ENCODE results near the gene FGFBP1.
A peak's percentile ranks its signal among the peaks of the same experiment; 100 is the strongest.

FGFBP1 gene

GRCh38 chr4:15938640-15939039 is at the start of gene FGFBP1:
Gene FGFBP1, minus strand, starts transcription at chr4:15938740. Its CDS starts 2,108 bp downstream, at chr4:15936632.
- DNase-seq: no peak

GRCh38 chr4:15988222-15988621 is 49.7 kb upstream of the FGFBP1 start:
- no peak for DNase-seq

- no peak for DNase-seq
Measured at GRCh38 chr4:15986907-15987306, 48.4 kb upstream of the FGFBP1 start.

GRCh38 chr4:15983610-15984009 is 45.1 kb upstream of the FGFBP1 start:
- DNase-seq: no peak

- no peak for DNase-seq
Measured at GRCh38 chr4:15982842-15983524, 44.4 kb upstream of the FGFBP1 start.

- DNase-seq: no peak
Measured at GRCh38 chr4:15976456-15977447, 38.2 kb upstream of the FGFBP1 start.

GRCh38 chr4:15971068-15971801 is 32.7 kb upstream of the FGFBP1 start:
- DNase-seq: no peak

- DNase-seq: no peak
Measured at GRCh38 chr4:15968551-15969300, 30.2 kb upstream of the FGFBP1 start.

GRCh38 chr4:15965325-15965724 is 26.8 kb upstream of the FGFBP1 start:
- DNase-seq: no peak

GRCh38 chr4:15964159-15964558 is 25.6 kb upstream of the FGFBP1 start:
- DNase-seq: no peak

- no peak for DNase-seq
Measured at GRCh38 chr4:15963576-15963975, 25.0 kb upstream of the FGFBP1 start.

- DNase-seq: no peak
Measured at GRCh38 chr4:15963001-15963451, 24.5 kb upstream of the FGFBP1 start, which contains the start of gene FGFBP2. Gene FGFBP2, minus strand, starts transcription at chr4:15963175. Its CDS starts 46 bp downstream, at chr4:15963129.

- DNase-seq: no peak
Measured at GRCh38 chr4:15961781-15962510, 23.4 kb upstream of the FGFBP1 start.

- no peak for DNase-seq
Measured at GRCh38 chr4:15958562-15958961, 20.0 kb upstream of the FGFBP1 start.

- DNase-seq: peak; percentile 25
Measured at GRCh38 chr4:15956179-15956850, 17.8 kb upstream of the FGFBP1 start.

GRCh38 chr4:15955670-15956069 is 17.1 kb upstream of the FGFBP1 start:
- no peak for DNase-seq

- no peak for DNase-seq
Measured at GRCh38 chr4:15953625-15954024, 15.1 kb upstream of the FGFBP1 start.

GRCh38 chr4:15951781-15952180 is 13.2 kb upstream of the FGFBP1 start:
- no peak for DNase-seq

- no peak for DNase-seq
Measured at GRCh38 chr4:15948826-15949225, 10.3 kb upstream of the FGFBP1 start.

- no peak for DNase-seq
Measured at GRCh38 chr4:15947684-15948083, 9.1 kb upstream of the FGFBP1 start.

GRCh38 chr4:15945516-15945915 is 7.0 kb upstream of the FGFBP1 start:
- DNase-seq: no peak

Measured in NCI-H1105 (cell line).